ENCODE data around the gene OGDH. TPM values are rescaled to one million over a fixed set of nuclear protein-coding genes. Genes with fewer than 3 reads are reported as not detected.
"Not testable (repeated sequence)": the region's sequence is repeated elsewhere in the genome, so short reads cannot be mapped to it uniquely, and the experiment has no call there.

OGDH gene
- total RNA-seq, 3 donors from 2014 or later = 141 to 186 (median 159) TPM

GRCh38 chr7:44695756-44696155 lies 89.3 kb downstream of the OGDH start:
- ATAC-seq (no peak), DNase-seq (peak in 1 of 3 donors; percentile 10)
- intact Hi-C loops (cut with DNase I, micrococcal nuclease) = no loop called here
- Histone ChIP-seq H3K9me3 (no peaks in the 10 kb centered on the region), H3K4me1 (ENCODE audit: low read depth) (no peaks in the 10 kb centered on the region), H3K4me3 (no peak overlapping the region), H3K36me3 (ENCODE audit: low read depth) (peaks cover 21% of the 10 kb centered on the region)
- no peak for TF ChIP-seq CTCF (IDR thresholded peaks at IDR 0.05)

GRCh38 chr7:44696728-44697127 lies 90.3 kb downstream of the OGDH start:
- ATAC-seq (no peak), DNase-seq (no peak)

GRCh38 chr7:44697136-44698045 lies 91.0 kb downstream of the OGDH start:
- Histone ChIP-seq H3K9me3 (no peaks in the 10 kb centered on the region), H3K36me3 (ENCODE audit: low read depth) (peaks cover 21% of the 10 kb centered on the region), H3K4me1 (ENCODE audit: low read depth) (no peaks in the 10 kb centered on the region), H3K4me3 (no peak overlapping the region)
- DNase-seq = peak in 1 of 3 donors; percentile 19
- intact Hi-C loops (cut with DNase I, micrococcal nuclease) = no loop called here
- no peak for TF ChIP-seq CTCF (IDR thresholded peaks at IDR 0.05)
- no peak for ATAC-seq

More at GRCh38 chr7:44696728-44697127, 90.3 kb downstream of the OGDH start:
- intact Hi-C loops (cut with DNase I, micrococcal nuclease) = no loop called here
- peaks cover 21% of the 10 kb centered on the region for H3K36me3 ChIP-seq (ENCODE audit: low read depth)
- H3K9me3 ChIP-seq = no peaks in the 10 kb centered on the region
- H3K4me3 ChIP-seq = no peak overlapping the region
- no peak for TF ChIP-seq CTCF (IDR thresholded peaks at IDR 0.05)
- no peaks in the 10 kb centered on the region for H3K4me1 ChIP-seq (ENCODE audit: low read depth)

GRCh38 chr7:44698046-44698580 lies 91.7 kb downstream of the OGDH start:
- Histone ChIP-seq H3K9me3 (no peaks in the 10 kb centered on the region), H3K36me3 (ENCODE audit: low read depth) (peaks cover 21% of the 10 kb centered on the region), H3K4me1 (ENCODE audit: low read depth) (no peaks in the 10 kb centered on the region), H3K4me3 (no peak overlapping the region)
- no peak for TF ChIP-seq CTCF (IDR thresholded peaks at IDR 0.05)
- DNase-seq = no peak
- intact Hi-C loops (cut with DNase I, micrococcal nuclease) = no loop called here
- no peak for ATAC-seq

GRCh38 chr7:44699598-44699997 lies 93.2 kb downstream of the OGDH start:
- ATAC-seq; H3K9me3 ChIP-seq; DNase-seq; H3K4me3 ChIP-seq; H3K4me1 ChIP-seq (ENCODE audit: low read depth); intact Hi-C loops (cut with DNase I, micrococcal nuclease): not testable (repeated sequence)
- H3K36me3 ChIP-seq (ENCODE audit: low read depth) = peaks cover 21% of the 10 kb centered on the region

GRCh38 chr7:44700322-44700721 lies 93.9 kb downstream of the OGDH start:
- H3K4me3 ChIP-seq = no peak overlapping the region
- peaks cover 21% of the 10 kb centered on the region for H3K36me3 ChIP-seq (ENCODE audit: low read depth)
- no peaks in the 10 kb centered on the region for H3K4me1 ChIP-seq (ENCODE audit: low read depth)
- ATAC-seq (no peak), DNase-seq (no peak)
- intact Hi-C loops (cut with DNase I, micrococcal nuclease) = no loop called here
- TF ChIP-seq CTCF (IDR thresholded peaks at IDR 0.05) = no peak
- H3K9me3 ChIP-seq = no peaks in the 10 kb centered on the region

GRCh38 chr7:44703391-44703790 lies 97.0 kb downstream of the OGDH start:
- H3K4me1 ChIP-seq (ENCODE audit: low read depth); DNase-seq; intact Hi-C loops (cut with DNase I, micrococcal nuclease); ATAC-seq; H3K9me3 ChIP-seq; H3K4me3 ChIP-seq: not testable (repeated sequence)
- peaks cover 12% of the 10 kb centered on the region for H3K36me3 ChIP-seq (ENCODE audit: low read depth)
